HG03439 (cell line): ENCODE measurements around the gene OR52E1.

Experiments
- ATAC-seq: cut with Tn5 transposase; IDR thresholded peaks from one replicate; pipeline ENCODE4 v1.9.1; 2021; ENCODE audit warnings: mild to moderate bottlenecking, moderate library complexity; ENCODE audit not compliant: unreplicated experiment

OR52E1 gene

DNA sequence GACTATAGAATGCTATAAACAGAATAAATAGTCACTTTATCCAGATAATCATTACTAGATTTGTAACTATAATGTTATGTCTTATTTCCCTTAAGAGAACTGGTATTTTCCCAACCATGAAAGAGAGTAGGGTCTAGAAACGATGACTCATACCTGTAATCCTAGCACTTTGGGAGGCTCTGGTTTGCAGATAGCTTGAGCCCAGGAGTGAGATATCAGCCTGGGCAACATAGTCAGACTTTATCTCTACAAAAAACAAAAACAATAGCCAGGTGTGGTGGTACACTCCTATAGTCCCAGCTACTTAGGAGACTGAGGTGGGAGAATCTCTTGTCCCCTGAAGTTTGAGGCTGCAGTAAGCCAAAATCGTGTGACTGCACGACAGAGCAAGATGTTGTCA, 37.9 kb downstream of the OR52E1 start:
- ATAC-seq: no peak

DNA sequence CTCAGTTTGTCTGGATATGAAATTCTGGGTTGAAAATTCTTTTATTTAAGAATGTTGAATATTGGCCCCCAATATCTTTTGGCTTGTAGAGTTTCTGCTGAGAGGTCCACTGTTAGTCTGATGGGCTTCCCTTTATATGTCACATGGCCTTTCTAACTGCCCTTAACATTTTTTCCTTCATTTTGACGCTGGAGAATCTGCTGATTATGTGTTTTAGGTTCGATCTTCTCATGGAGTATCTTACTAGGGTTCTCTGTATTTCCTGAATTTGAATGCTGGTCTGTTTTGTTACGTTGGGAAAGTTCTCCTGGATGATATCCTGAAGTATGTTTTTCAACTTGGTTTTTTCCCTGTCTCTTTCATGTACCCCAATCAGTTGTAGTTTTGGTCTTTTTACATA, 46.0 kb downstream of the OR52E1 start:
- no peak for ATAC-seq

DNA sequence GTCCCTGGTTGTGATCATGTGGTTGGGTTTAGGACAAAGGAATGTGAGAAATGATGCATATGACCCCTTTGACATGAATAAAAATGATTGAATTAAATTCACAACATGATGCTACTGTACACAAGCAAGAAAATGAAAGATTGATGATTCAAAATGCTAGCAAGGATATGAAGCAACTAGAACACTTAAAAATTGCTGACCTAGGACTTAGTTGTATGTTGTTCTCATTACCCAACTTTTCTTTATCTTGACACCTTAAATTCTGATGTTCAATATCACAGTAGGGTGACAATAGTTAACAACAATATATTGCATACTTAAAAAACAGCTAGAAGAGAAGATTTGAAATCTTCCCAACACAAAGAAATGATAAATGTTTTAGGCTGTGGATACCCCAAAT, 48.2 kb downstream of the OR52E1 start:
- no peak for ATAC-seq

DNA sequence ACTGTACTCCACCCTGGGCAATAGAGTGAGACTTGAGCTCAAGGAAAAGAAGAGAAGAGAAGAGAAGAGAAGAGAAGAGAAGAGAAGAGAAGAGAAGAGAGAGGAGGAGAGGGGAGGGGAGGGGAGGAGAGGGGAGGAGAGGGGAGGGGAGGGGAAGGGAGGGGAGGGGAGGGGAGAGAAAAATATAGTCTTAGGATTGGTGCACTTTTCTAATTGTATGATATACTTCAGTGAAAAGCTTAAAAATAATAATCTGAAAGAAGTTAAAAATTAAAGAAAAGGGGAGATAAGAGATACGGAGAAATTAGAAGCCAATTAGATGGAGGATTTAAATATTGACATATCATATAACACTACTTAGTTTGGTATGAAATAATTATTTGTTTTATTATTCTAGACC, 49.5 kb downstream of the OR52E1 start:
- ATAC-seq: no peak
